Stimulated activated CD4-positive, alpha-beta T cell treated with anti-CD3 and anti-CD28 coated beads, Interleukin-1b, Interleukin-23, amount 100 ng/mL, for 4 hours (primary cell): Measurements from ENCODE around the gene DENND5B.
"Not testable (repeated sequence)": the region's sequence is repeated elsewhere in the genome, so short reads cannot be mapped to it uniquely, and the experiment has no call there.

Experiments used
- DNase-seq, 2 donors: peaks; one replicate each; pipeline ENCODE4 v3.0.0-alpha.2; 2020; ENCODE audit warnings: low read depth in 2 of 2

DENND5B gene

DNA sequence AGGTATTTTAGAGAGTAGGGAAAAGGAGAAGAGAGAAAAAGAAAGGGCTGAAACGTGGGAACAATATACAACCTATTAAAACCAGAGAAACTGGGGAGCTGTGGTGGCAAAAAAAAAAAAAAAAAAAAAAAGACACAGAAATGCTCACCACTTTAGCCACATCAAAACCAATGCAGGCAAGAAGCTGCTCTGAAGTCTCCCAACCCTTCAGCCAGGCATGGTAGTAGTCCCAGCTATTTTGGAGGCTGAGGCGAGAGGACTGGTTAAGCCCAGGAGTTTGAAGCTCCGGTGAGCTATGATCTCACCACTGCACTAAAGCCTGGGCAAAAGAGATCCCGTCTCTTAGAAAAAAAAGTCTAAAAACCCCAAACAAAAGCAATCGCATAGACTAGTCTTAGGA is 33.2 kb downstream of the DENND5B start:
- no peak for DNase-seq

DNA sequence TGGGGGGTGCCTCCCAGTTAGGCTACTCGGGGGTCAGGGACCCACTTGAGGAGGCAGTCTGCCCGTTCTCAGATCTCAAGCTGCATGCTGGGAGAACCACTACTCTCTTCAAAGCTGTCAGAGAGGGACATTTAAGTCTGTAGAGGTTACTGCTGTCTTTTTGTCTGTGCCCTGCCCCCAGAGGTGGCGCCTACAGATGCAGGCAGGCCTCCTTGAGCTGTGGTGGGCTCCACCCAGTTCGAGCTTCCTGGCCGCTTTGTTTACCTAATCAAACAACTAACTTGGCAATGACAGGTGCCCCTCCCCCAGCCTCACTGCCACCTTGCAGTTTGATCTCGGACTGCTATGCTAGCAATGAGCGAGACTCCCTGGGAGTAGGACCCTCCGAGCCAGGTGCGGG is 35.5 kb downstream of the DENND5B start:
- not testable (repeated sequence) for DNase-seq

DNA sequence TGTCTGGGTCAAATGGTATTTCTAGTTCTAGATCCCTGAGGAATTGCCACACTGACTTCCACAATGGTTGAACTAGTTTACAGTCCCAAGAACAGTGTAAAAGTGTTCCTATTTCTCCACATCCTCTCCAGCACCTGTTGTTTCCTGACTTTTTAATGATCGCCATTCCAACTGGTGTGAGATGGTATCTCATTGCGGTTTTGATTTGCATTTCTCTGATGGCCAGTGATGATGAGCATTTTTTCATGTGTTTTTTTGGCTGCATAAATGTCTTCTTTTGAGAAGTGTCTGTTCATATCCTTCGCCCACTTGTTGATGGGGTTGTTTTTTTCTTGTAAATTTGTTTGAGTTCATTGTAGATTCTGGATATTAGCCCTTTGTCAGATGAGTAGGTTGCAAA is 40.3 kb downstream of the DENND5B start:
- not testable (repeated sequence) for DNase-seq

DNA sequence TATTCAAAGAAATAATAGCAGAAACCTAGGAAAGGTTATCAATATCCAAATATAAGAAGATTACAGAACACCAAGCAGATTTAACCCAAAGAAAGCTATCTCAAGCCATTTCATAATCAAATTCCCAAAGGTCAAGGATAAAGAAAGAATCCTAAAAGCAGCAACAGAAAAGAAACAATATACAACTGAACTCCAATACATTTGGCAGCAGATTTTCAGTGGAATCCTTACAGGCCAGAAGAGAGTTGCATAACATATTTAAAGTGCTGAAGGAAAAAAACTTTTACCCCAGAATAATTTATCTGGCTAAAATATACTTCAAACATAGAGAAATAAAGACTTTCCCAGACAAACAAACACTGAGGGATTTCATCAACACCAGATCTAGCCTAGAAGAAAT is 54.3 kb downstream of the DENND5B start:
- no peak for DNase-seq

DNA sequence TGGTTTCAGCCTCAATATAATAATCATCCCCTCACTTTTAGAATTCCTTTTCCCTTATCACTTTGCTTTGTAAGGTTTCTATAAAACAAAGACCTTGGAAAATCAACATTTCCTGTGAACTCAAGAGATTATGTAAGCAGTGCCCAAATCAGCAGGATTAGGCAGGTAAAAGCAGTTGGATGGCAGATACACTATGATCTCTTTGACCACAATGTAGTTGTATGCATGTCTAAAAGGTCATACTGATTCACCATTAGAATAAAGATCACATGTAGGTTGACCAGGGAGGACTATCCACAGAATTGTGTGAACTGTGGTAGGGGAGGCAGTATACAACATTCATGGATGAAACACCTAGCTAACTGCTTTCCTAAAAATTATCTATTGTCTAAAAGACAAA is 57.5 kb downstream of the DENND5B start:
- DNase-seq: no peak

DNA sequence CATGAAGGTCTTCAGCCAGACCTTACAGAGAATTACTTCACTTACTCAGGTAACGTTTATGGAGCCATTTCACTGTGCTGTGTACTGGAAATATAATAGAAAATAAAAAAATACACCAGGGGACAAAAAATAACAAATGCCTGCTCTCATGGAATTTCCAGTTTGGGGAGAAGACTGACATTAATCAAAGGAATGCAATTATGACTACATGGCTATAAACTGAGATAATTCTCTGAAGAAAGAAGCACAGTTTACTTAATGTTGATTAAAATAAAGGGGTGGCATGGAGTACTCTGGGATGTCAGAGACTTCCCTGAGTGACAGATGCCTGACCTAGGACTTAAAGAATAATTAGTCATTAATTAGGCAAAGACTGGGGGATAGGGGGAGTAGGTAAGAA is 59.0 kb downstream of the DENND5B start:
- DNase-seq: no peak

DNA sequence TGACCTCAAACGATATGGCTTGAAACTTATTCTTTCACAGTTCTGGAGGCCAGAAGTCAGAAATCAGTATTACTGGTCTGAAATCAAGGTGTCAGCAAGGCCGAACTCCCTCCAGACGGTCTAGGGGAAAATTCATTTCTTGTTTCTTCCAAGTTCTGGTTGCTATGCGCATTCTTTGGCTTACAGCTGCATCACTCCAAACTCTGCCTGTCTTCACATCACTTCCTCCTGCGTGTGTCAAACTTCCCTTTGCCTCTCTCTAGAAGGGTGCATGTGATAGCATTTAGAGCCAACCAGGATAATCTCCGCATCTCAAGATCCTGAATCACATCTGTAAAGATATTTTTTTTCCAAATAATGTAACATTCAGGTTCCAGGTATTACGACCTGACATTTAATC is 62.8 kb downstream of the DENND5B start:
- DNase-seq: no peak

DNA sequence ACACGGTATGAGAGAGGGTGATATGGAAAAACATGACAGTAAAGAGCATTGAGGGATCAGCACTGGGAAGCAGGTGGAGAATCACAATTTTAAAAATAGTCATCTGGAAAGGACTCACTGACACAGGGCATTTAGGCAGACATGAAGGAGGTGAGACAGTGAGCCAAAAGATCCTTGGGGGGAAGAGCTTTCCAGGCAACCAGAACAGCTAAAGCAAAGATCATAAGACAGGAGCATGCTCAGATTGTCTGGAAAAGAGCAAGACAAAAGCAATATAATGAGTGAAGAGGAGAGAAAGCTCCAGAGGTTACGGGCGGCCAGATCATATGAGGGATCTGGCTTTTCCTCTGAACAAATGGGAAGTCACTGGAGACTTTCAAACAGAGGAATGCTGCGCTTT is 63.9 kb downstream of the DENND5B start:
- DNase-seq: no peak

DNA sequence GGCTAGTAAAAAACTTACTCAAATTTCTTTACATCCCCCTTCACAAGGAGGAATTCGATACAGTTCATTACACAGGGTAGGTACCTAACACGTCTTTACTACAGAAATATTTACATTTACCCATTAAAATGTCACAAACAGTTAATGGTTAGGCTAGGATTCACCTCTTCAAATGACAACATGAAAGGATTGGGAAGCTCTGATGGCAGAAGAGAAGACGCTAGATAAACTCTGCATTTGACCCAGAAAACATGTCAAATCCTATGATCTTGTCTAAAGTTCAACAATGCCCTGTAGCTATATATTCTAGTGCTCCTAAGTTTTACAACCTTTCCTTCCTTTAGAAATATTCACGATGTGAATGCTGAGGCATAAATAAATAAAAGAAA is 64.8 kb downstream of the DENND5B start:
- DNase-seq: no peak

DNA sequence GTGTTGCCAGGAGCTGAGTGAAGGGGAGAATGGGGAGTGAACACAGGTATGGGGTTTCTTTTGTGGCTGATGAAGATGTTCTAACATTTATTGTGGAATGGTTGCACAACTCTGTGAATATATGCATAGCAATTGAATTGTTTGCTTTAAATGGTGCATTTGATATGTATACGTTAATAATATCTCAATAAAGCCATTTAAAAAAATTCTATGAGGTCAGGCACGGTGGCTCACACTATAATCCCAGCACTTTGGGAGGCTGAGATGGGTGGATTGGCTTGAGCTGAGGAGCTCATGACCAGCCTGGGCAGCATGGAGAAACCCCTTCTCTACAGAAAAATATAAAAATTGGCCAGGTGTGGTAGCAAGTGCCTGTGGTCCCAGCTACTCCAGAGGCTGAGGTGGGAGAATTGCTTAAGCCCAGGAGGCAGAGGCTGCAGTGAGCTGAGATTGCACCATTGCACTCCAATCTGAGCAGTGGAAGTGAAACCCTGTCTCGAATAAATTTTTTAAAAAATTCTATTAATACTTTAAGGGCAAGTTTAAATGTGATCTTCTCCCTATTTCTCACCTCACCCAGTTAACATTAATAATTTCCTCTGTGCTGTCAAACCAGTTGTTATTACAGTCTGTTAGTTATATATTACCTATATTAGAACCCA is 65.3 kb downstream of the DENND5B start:
- DNase-seq: no peak

DNA sequence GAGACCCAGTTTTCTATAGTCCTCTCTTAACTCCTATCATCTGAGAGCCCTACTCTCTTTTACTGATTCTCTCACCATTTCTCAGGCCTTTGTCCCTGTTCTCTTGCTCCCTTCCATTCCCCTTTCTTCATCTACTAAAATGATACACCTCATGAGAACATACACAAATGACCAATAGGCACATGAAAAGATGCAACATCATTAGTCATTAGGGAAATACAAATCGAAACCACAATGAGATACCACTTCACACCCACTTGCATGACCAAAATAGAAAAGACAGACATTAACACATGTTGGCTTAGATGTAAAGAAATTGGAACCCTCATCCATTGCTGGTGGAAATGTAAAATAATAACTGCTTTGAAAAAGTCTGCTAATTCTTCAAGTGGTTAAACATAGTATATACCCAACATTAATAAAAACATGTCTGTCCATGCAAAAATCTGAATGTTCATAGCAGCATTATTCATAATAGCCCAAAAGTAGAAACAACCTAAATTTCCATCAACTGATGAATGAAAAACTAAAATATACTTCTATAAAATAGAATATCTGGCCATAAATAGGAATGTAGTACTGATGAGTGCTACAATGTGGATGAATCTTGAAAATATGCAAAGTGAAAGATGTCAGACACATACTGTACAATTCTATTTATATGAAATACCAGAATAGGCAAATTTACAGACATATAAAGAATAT is 66.0 kb downstream of the DENND5B start:
- no peak for DNase-seq

DNA sequence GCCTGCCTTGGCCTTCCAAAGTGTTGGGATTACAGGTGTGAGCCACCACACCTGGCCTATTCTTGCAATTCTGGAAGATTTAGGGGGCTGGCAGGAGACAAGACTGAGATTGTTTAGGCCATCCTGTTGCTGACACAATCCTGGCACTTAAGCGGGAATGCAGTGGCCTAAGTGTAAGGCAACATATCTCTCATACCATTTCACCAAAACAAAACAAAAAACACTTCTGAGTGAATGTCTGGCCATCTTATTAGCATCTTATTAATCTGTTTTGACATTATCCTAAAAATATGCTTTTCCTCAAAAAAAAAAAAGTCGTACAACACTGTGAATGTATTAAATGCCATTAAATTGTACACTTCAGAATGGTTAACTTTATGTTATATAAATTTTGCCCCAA is 67.6 kb downstream of the DENND5B start:
- no peak for DNase-seq

DNA sequence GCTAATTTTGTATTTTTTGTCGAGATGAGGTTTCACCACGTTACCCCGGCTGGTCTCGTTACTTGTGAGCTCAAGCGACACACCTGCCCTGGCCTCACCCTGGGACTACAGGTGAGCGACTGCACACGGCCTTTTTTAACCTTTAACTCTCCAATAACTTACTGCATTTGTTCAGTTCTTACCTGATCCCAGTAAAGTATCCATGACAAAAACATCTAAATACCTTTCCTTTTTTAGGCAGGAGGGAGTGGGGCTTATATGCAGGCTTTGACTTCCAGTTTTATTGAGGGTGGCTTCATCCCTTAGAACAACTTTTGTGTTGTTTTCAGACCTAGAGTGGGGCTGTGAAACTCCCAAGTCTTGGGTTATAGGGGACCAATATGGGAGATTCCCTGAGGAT is 68.3 kb downstream of the DENND5B start:
- DNase-seq: no peak

DNA sequence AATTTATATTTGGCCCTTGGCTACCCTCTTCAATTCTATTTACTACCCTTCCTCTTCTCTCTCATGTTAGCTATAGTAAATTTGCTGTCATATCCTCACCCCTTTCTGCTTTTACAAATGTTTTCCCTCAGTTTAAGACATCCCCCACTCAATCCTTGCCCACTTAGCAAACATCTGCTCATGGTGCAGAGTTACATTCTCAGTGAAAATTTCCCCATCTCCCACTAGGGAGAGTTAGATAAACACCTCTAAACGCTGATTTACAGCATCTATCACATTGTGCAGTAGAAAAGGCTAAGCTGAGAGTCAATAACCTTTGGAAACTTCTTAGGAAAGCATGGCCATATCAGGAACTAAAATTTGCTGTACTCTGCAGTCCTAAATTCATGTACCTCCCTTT is 69.0 kb downstream of the DENND5B start:
- DNase-seq: no peak

DNA sequence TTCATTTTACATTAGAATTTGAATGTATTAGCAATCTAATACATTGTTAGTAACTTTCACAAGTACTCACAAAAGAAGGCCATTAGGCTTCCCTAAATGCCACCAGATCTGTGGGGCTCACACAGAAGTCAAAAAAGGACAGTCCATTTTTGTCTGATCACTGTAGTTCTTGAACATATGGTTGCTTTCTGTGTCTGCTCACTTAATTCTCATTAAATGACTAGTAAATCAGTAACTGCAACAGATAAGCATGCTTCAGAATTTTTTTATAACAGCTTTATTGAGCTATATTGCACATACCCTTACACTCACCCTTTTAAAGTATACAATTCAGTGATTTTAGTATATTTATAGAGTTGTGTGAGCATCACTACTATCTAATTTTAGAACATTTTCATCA is 71.4 kb downstream of the DENND5B start:
- no peak for DNase-seq

DNA sequence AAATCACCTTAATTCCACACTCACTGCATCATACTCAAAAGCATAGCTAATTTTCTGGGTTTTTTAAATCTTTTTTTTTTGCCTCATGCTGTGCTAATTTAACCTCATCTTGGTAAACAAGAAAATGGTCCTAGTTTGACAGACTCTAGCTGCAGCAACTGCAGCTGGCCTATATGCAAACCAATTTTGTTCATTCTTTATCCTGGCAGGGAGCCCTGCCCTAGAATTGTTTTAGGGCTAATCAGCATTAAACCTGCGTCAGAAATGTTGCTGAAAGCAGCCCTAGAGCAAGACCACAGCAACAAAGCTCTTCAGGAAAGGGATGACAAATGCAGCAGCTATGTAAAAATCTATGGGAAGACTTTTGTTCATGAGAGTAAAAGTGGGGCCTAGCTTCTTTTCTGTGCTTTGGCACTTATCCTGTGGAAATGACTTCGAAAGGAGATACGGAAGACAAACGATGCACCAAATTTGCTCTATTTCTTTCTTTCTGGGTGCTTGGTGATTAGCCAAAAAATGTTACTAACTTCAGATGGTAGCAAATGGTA is 72.2 kb downstream of the DENND5B start:
- no peak for DNase-seq

DNA sequence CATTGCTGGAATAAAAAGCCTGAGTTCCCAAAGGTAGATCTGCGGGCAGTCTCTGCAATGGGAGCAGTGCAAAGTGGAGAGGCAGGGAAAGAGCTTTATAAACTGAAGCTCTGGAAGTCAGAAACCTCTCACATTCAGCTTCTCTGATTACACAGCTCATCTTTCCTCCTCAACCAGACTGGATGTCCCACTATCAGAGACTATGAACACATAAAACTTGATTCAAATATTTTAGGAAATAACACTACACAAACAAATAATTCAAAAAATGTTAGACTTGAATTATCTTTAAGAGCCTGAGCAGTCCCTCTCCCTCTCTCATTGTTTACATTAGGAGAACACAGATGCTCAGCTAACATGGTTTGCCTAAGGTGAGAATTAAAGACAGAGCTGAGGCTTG is 72.9 kb downstream of the DENND5B start:
- DNase-seq: no peak

DNA sequence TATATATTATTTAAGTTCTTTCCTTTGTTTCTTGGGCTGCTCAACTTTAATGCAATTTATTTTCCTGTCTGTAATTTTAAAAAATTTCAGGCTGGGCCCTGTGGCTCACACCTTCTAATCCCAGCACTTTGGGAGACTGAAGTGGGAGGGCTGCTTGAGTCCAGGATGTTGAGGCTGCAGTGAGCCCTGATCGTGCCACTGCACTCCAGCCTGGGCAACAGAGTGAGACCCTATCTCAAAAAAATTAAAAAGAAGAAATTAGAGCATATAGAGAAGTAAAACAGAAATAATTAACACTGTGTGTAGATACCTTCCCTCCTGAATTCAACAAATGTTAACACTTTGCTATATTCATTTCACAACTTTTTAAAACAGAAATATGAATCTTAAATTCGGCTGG is 74.2 kb downstream of the DENND5B start:
- DNase-seq: no peak

DNA sequence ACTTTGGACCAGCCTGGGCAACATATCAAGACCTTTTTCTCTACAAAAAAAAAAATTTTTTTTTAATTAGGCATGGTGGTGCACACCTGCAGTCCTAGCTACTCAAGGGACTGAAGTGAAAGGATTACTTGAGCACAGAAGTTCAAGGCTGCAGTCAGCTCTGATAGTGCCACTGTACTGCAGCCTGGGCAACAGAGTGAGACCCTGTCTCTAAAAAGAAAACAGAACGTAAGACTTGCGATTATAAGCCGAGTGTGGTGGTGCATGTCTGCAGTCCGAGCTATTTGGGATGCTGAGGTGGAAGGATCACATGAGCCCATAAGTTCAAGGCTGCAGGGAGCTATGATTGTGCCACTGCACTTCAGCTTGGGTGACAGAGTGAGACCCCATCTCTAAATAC is 76.0 kb downstream of the DENND5B start:
- no peak for DNase-seq

DNA sequence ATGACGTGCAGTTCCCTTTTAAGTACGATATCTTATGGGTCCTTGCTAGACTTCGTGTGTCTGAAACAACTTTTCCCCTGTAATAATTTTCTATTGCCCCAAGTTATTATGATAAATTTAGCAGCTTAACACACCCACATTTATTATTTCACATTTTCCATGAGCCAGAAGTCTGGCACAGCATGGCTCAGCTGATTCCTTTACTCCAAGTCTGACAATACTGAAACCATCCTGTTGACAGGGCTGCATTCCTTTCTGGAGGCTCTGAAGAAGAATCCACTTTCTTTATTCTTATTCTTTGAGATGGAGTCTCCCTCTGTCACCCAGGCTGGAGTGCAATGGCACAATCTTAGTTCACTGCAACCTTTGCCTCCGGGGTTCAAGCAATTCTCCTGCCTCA is 80.9 kb downstream of the DENND5B start:
- DNase-seq: no peak

DNA sequence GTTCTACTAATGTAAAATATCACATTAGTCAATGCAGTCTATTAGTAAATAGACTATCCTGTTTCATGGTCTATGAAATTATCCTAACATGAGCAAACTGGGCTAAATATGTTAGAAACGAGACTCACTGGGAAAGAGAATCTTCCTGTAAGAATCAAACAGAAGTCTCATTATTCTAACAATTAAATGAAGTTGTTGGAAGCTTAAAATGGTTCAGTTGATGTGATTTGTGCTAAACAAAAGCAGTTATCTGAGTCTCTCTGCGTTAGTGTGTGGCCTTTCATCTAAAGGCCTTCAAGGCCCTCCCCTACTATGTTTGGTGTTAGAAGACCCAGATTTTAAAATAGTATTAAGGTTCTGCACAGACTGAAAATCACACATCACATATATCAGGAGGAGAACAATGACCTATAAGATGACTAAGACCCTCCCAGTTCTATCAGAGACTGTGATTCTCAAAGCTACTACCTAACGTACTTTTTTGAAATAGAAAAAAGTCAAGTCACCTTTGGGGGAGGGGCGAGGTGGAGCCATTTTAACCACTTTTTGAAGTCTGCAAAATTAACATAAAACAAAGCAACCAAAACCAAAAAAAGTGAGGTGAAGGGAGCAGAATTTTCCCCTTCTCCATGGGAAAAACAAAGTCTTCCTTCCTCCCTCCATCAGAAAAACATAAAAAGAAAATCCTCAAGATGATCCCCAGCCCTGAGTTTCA is 82.3 kb downstream of the DENND5B start:
- DNase-seq: no peak

DNA sequence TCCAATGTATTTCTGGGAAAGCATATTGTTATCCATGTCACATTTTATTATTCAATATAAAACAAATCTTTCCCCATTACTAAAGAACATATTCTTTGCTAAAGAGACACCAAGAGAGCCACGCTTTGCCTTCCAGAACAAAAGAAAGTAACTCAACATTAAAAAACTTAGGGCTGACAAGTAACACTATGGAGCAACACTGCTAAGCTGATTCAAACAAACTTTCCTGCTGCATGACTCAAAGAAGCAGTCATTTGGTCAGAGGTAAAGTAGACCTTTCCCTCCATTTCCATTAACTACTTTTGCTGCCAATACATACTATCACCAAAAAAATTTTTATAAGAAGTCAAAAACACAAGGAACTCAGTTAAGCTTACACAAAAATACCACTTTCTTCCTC is 83.0 kb downstream of the DENND5B start:
- no peak for DNase-seq
